Adrenal gland (tissue), 5 donors: ENCODE data around the gene CUX1.

Experiments
- POLR2A ChIP-seq, 2 donors: fragments of 450-650 bp; IDR thresholded peaks; one replicate each; pipeline ENCODE4 v1.6.1; 2017; ENCODE audit warnings: antibody characterized with exemption in 2 of 2, mild to moderate bottlenecking in 2 of 2, moderate library complexity in 1 of 2
- TF ChIP-seq, protein P1 (sequence below), 6 experiments: fragments of 450-650 bp in 4 of 6; fragments of 200-600 bp in 2 of 6; sonication (generic) in 1 of 6; IDR thresholded peaks; 1 replicate in 5 of 6; 2 replicates in 1 of 6; pipeline versions ENCODE4 v1.5.1 to v1.8.0; 2016 to 2021; ENCODE audit warnings: antibody characterized with exemption in 6 of 6, mild to moderate bottlenecking in 2 of 6, moderate library complexity in 1 of 6
- donor health status: DM: no; HTN: no; CAD: no.

DNA sequence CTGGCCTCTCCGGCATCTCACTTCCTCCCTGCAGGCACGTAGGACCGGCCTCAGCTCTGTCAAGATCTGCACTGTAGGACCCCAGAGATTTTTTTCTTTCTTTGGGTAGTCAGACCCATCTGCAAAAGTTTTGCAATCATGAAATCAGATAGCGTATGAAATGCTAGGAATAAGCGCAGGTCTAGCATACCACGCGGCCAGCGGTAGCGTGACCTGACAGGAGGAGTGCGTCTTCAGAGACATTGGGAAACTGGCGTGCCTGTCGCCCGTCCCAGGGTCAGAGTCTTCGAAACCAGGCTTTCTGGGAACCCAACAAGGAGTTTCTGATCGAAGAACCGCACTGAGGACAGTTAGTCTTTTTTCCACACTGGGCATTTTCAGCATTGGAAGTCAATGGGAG lies 368.4 kb downstream of the CUX1 start:
- TF ChIP-seq, protein P1, sequence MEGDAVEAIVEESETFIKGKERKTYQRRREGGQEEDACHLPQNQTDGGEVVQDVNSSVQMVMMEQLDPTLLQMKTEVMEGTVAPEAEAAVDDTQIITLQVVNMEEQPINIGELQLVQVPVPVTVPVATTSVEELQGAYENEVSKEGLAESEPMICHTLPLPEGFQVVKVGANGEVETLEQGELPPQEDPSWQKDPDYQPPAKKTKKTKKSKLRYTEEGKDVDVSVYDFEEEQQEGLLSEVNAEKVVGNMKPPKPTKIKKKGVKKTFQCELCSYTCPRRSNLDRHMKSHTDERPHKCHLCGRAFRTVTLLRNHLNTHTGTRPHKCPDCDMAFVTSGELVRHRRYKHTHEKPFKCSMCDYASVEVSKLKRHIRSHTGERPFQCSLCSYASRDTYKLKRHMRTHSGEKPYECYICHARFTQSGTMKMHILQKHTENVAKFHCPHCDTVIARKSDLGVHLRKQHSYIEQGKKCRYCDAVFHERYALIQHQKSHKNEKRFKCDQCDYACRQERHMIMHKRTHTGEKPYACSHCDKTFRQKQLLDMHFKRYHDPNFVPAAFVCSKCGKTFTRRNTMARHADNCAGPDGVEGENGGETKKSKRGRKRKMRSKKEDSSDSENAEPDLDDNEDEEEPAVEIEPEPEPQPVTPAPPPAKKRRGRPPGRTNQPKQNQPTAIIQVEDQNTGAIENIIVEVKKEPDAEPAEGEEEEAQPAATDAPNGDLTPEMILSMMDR (IDR thresholded peaks at IDR 0.05), result no peak
- no peak for TF ChIP-seq POLR2A (IDR thresholded peaks at IDR 0.05)
